ENCODE measurements around the gene RPS2.

DNA sequence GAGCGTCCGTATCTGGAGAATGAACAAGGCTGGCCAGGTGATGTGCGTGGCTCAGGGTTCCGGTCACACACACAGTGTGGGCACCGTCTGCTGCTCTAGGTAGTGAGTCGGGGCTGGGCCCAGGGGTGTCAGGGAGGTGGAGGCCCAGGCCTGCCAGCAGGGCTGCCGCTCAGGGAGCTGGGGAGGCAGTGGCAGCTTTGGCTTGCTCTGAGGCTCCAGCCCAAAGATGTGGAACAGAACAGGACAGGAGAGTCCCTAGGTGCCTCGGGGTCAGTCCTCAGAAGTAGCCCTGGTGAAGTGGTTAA lies 11.5 kb upstream of the RPS2 start:
- TF ChIP-seq CTCF (IDR thresholded peaks at IDR 0.05) (no peak), POLR2A (IDR thresholded peaks at IDR 0.05) (no peak), POLR2AphosphoS5 (IDR thresholded peaks at IDR 0.05) (no peak)
